Cardiac fibroblast (primary cell): Measurements from ENCODE around the gene LMBR1.
A peak's percentile ranks its signal among the peaks of the same experiment; 100 is the strongest.
"Not testable (repeated sequence)": the region's sequence is repeated elsewhere in the genome, so short reads cannot be mapped to it uniquely, and the experiment has no call there.

Experiments
- DNase-seq, 2 donors: peaks; one replicate each; pipeline versions ENCODE4 v3.0.0 to v3.0.0-alpha.2; 2010; ENCODE audit warnings: low read depth in 2 of 2
- H3K4me3 ChIP-seq, 2 donors: replicated peaks in 1 of 2; 1 replicate in 1 of 2; 2 replicates in 1 of 2; pipeline ENCODE4 v1.5.1; 2011; ENCODE audit warnings: low read depth in 2 of 2, low read length in 2 of 2, mild to moderate bottlenecking in 2 of 2, moderate library complexity in 1 of 2
- TF ChIP-seq, protein P1 (sequence below): IDR thresholded peaks from one replicate; pipeline ENCODE4 v1.5.1; 2011; ENCODE audit warnings: low read depth, mild to moderate bottlenecking, low read length, inconsistent platforms

The LMBR1 gene, protein sequence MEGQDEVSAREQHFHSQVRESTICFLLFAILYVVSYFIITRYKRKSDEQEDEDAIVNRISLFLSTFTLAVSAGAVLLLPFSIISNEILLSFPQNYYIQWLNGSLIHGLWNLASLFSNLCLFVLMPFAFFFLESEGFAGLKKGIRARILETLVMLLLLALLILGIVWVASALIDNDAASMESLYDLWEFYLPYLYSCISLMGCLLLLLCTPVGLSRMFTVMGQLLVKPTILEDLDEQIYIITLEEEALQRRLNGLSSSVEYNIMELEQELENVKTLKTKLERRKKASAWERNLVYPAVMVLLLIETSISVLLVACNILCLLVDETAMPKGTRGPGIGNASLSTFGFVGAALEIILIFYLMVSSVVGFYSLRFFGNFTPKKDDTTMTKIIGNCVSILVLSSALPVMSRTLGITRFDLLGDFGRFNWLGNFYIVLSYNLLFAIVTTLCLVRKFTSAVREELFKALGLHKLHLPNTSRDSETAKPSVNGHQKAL

DNA sequence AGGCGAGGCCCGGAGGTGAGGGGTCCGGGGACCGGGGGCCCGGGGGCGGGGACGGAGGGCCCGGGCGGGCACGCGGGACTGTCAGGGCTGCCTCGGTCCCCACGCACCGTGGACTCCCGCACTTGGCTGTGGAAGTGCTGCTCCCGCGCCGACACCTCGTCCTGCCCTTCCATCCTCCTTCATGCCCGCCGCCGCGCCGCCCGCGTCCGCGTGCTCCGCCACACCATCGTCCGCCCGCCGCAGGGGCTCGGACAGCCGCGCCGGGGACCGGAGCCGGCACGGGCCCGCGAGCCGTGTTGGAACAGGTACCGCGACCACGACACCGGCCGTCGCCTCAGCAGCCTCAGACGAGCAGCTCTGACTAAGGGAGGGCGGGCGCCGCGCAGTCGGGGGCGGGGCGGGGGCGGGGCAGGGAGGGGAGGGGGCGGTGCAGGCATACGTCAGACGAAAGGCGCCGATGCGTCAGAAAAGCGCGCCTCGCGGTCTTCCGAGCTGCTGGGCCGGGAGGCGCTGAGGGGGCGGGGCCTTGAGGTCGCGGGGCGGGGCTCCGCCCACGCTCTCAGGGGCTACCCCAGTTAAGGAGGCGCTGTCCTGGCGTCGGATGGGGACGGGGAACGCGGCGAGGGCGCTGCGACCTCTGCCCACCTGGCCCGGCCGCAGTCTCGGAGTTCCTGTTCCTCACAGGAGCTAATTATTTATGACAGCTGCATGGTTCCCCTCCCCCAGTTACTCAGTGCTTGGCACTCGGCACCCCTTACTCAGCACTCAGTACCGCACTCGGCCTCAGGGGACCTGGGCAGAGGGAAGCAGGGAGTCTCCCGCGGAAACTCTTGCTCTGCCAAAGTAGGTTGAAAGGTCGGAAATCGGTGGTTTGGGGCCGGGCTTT is at the start of gene LMBR1:
Gene LMBR1 (minus strand): TSS at position 363 of the 886 bp plus-strand sequence. CDS start 190 bp downstream, at position 173.
- peak; percentile 96 to 98 for DNase-seq
- peak within 1 kb of the TSS; percentile 76 to 81 for H3K4me3 ChIP-seq
- TF ChIP-seq, protein P1, sequence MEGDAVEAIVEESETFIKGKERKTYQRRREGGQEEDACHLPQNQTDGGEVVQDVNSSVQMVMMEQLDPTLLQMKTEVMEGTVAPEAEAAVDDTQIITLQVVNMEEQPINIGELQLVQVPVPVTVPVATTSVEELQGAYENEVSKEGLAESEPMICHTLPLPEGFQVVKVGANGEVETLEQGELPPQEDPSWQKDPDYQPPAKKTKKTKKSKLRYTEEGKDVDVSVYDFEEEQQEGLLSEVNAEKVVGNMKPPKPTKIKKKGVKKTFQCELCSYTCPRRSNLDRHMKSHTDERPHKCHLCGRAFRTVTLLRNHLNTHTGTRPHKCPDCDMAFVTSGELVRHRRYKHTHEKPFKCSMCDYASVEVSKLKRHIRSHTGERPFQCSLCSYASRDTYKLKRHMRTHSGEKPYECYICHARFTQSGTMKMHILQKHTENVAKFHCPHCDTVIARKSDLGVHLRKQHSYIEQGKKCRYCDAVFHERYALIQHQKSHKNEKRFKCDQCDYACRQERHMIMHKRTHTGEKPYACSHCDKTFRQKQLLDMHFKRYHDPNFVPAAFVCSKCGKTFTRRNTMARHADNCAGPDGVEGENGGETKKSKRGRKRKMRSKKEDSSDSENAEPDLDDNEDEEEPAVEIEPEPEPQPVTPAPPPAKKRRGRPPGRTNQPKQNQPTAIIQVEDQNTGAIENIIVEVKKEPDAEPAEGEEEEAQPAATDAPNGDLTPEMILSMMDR, result peak; percentile 83

DNA sequence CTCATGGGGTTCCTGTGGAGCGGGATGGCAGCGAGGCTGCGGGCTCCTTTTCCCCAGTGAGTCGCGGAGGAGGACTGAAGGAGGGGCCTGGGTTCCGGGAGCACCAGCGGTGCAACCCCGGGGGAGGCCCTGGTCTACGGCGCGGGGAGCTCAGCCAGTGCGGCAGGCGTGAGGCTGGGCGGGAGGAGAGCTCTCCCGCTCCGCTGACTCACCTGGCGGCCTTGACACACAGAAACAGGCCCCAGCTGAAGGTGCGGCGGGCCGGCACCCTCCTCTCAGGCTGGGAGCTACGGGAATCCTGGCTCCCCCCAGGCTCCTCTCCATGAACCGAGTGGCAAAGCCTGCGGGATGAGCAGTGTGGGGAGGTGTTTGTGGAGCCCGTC is 49.7 kb upstream of the LMBR1 start:
- no peak overlapping the region for H3K4me3 ChIP-seq
- DNase-seq, result no peak
- TF ChIP-seq, protein P1, result no peak

DNA sequence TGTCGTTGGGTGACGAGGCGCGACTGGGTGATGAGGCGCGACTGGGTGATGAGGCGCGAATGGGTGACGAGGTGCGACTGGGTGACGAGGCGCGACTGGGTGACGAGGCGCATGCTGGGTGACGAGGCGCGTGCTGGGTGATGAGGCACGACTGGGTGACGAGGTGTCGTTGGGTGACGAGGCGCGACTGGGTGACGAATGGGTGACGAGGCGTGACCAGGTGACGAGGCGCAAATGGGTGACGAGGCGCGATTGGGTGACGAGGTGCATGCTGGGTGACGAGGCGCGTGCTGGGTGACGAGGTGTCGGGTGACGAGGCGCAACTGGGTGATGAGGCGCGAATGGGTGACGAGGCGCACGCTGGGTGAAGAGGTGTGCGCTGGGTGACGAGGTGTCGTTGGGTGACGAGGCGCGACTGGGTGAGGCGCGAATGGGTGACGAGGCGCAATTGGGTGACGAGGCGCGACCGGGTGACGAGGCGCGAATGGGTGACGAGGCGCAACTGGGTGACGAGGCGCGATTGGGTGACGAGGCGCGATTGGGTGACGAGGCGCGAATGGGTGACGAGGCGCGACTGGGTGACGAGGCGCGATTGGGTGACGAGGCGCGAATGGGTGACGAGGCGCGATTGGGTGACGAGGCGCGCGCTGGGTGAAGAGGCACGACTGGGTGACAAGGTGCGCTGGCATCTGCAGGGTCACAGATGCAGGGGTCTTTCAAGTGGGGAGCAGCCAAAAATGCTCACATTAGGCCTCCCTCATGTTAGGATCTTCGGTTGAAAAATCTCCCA is 48.6 kb upstream of the LMBR1 start:
- DNase-seq, result no peak
- H3K4me3 ChIP-seq, result no peak overlapping the region
- TF ChIP-seq, protein P1, result no peak

DNA sequence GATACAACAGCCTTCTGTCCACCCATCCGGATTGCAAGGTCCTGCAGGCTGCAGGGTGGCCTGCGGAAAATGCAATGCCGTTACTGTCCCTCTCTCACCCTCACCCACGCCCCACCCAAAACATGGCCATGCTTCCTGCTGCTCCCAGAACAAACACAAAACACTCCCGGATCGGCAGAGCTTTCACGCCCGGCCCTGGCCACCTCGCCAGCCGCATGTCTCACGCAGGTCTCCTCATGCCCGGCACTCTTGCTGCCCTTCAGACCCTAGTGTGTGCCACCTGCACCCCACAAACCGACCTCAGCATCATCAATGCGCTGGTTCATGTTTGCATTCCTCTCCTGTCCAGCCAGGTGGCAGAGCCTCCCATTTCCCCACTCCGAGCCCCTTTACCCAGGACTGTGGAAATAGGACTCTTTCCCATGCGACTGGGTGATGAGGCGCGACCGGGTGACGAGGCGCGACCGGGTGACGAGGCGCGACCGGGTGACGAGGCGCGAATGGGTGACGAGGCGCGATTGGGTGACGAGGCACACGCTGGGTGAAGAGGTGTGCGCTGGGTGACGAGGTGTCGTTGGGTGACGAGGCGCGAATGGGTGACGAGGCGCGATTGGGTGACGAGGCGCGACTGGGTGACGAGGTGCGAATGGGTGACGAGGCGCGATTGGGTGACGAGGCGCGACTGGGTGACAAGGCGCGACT is 47.6 kb upstream of the LMBR1 start:
- TF ChIP-seq, protein P1, result no peak
- no peak for DNase-seq
- no peak overlapping the region for H3K4me3 ChIP-seq

DNA sequence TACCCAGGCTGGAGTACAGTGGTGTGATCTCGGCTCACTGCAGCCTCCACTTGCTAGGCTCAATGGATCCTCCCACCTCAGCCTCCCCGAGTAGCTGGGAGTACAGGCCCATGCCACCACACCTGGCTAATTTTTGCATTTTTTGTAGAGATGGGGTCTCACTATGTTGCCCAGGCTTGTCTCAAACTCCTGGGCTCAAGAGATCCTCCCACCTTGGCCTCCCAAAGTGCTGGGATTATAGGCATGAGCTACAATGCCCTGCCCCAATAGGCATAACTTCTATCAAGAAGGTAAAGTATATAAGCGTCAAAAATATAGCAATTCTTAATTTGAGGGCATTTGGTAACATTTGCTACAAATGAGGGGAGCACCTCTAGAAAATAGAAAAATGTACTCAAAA is 43.8 kb upstream of the LMBR1 start:
- DNase-seq, H3K4me3 ChIP-seq: not testable (repeated sequence)

DNA sequence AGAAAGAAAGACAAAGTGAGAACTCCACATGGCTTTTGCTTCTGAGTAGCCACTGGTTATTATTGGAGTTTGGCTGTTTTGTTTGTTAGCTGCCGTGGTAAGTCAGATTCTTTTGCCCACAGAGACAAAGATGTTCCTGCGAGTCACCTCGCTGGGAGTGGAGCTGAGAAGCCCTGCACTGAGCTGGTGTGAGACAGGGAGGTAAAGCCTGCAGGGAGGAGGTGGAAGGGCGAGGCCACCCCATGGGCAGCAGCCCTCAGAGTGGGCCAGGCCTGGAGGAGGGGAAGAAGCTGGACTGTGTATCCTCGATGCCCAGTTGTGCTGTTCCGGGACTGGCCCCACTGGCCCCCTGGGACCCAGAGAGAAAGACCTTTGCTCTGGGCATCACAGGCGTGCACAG is 42.3 kb upstream of the LMBR1 start:
- peak in 1 of 2 donors; percentile 22 for DNase-seq
- TF ChIP-seq, protein P1, result no peak
- no peak overlapping the region for H3K4me3 ChIP-seq
